Globus pallidus (tissue), 1 donor: ENCODE data around the gene UNC79.
"Not testable (repeated sequence)": the region's sequence is repeated elsewhere in the genome, so short reads cannot be mapped to it uniquely, and the experiment has no call there.

Source experiments
- DNase-seq: peaks from one replicate; pipeline ENCODE4 v3.0.0-alpha.2; 2015; ENCODE audit warnings: low spot score

The UNC79 gene

GRCh38 chr14:93493622-93494021 is 62.9 kb downstream of the UNC79 start:
- not testable (repeated sequence) for DNase-seq

DNA sequence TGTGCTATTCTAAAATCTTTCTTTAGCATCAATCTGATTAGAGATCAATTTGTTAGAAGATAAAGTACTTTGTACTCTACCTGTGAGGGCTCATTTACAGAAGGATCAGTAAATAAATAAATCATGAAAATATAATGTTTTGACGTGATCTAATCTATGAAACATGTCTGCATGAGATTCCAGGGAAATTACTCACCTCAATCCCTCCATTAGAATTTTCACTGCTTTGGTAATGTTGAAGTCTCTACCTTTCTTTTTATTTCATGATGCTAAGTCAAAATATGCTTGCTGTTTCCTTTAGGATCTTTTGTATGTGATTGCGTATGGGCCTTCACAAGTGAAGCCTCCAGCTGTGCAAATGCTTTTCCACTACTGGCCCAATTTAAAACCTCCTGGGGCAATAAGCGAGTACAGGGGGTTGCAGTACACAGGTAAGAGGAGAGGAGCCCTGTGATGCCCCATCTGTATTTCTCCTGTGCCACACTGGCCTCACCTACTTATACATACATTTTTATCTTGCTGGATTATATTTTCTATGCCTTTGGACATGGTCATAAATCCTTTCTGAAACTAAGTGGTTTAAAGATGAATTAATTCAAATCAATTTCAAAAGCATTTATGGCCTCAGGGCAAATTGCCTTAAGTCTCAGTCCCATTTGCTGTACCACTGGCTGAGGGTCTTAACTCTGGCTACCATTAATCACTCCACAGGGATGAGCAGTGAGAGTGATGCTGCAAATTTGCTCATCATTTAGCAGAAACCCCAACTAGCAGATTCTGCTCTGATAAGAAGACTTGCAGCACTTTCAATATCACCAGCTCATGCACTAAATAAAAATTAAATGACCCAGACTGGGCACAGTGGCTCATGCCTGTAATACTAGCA is 66.4 kb downstream of the UNC79 start:
- DNase-seq: no peak

GRCh38 chr14:93510056-93510455 is 79.3 kb downstream of the UNC79 start:
- no peak for DNase-seq

- DNase-seq: no peak
Measured at GRCh38 chr14:93511001-93511400, 80.3 kb downstream of the UNC79 start.

GRCh38 chr14:93520053-93520607 is 89.4 kb downstream of the UNC79 start:
- DNase-seq: no peak

DNA sequence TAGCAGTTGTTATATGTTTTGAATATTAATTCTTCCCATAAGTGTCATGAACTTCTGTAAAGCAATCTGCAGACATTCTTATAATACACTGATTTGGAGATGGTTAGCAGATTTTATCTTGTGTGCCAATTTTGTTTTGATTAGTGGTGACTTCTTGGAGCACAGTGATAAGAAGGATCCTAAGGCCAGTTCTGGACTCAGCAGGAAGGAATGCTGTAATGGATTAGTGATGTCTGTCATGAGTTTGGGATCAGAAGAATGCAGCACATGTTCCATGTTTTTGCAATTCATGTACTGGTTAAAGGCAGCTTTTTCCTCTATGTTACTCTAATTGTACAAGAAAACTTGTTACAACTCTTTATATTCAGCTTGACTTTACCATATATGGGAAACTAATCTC is 91.5 kb downstream of the UNC79 start:
- DNase-seq: no peak

GRCh38 chr14:93525216-93525615 is 94.5 kb downstream of the UNC79 start:
- not testable (repeated sequence) for DNase-seq

DNA sequence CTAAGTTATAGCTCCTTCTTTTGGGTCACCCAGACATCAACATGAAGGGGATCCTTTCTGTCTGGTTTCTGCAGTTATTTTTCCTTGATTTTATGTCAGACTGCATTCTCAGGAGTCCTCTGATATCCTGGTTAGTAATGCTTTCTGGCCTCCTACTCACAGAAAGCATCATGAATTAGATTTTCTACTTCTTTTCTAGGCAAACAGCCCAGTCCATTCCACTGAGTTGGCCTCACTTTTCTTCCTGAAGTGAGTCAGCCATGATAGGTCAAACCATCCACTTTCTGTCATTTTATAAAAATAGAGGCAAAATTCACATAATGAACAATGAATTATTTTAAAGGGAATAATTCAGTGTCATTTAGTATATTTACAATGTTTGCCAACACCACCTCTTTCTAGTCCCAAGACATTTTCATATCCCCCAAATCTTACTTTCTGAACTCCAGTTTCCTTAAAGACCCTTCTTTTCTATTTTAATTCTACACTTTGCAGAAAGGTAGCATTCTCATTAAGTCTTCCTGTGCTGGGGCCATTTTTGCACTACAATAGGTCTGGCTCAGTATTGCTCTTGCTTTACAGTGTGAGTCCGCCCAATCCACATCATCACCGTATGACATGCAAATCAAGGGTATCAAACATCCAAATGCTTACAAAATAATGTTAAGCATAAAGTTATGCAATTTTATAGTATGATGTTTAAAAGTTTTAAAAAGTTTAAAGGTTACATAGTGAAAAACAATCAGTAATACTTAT is 95.1 kb downstream of the UNC79 start:
- DNase-seq: no peak

- DNase-seq: peak; percentile 23
Measured at GRCh38 chr14:93527203-93527607, 96.5 kb downstream of the UNC79 start.

DNA sequence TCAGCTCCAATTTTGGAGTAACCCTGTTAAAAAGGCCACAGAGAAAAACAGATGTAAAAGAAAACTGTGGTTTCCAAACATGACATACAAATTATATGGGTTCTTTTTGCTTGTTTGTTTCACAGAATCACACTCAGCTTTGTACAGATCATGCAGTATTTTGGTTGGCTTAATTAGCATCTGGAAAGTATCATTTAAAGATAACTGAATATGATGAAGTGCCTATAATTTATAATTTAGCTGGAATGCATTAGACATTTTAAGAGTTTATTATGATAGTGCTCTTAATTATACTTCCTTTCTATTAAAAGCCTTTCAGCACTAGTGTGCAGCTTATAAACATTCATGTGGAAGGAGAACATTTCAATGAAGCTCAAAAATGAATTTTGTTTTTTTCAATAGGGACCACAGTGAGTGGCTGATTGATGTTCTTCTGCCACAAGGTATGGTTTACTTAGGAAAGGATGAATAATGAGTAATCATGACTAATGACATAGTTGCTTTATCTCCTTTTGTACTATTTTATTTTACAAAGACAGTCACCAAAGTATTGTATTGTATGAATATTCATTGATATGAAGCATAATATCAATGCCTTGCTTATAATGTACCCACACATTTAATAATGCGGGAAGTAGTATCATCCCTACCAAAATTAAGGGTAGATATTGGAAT is 98.3 kb downstream of the UNC79 start:
- no peak for DNase-seq

DNA sequence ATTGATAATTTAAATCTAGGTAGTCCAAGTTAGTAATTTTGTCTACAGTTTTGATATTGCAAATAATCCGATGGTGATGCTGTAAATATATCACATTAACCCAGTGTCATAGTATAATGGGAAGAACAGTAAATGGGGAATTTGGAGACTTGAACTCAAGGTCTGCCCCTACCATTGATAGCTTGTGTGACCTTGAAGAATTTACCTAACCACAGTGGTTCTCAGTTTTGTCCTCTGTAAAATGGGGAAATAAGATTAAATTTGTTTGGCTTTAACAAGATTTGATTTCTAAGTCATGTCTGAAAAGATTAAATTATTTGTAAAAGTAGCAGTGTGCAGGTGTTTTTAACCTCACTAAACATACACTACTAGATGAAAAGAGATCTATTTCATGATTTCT is 100.9 kb downstream of the UNC79 start:
- no peak for DNase-seq

DNA sequence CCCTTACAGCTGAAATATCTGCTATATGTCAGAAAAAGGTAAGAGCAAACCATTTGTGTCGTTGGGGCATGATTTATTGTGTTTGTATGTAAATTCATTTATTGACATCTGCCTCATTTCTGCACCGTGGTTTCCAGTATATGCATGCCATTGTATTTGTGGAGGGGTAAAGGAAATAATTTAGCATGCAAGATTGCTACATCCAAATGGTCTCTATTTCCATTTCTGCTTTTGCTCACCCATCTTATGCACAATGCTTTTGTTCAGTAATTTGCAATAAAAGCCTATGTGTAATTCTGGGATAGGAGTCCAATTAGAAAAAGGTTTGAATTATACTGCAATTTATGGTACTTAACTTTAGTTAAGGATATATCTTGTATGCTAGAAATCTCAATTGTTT is 101.8 kb downstream of the UNC79 start:
- no peak for DNase-seq

DNA sequence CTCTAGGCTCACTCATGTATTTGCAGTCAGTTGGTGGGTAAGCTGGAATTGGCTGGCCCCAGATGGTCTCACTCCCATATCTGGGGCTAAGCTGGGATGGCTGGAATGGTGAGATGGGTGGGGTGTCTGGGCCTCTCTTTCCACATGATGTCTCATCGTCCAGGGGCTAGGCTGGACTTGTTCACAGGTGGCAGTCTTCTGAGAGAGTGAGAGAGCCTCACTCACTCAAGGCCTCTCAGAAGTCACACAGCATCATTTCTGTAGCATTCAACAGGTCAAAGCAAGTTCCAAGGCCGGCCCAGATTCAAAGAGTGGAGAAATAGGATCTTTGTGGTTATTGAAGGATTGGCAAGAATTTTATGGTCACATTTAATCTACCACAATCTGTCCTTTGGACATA is 102.7 kb downstream of the UNC79 start:
- no peak for DNase-seq

DNA sequence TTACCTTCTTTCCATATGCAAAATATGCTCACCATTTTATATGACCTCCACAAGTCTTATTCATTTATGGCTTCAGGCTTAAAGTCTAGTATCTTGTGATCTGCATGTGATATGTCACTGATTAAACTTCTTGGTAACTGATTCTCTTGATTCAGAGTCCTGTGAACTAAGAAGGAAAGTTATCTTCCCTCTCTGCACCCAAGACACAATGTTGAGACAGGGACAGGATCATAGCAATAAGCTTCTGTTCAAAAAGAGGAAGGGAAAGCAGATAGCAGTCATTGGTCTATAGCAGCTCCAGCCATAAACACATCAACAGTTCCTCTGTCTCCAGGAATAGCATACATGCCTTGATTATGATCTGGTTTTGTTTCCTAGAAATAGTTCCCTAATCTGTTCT is 103.1 kb downstream of the UNC79 start:
- peak; percentile 73 for DNase-seq

- peak; percentile 22 for DNase-seq
Measured at GRCh38 chr14:93535537-93535936, 104.8 kb downstream of the UNC79 start.

- DNase-seq: peak; percentile 28
Measured at GRCh38 chr14:93536945-93537344, 106.2 kb downstream of the UNC79 start.

- no peak for DNase-seq
Measured at GRCh38 chr14:93537951-93538350, 107.2 kb downstream of the UNC79 start.

DNA sequence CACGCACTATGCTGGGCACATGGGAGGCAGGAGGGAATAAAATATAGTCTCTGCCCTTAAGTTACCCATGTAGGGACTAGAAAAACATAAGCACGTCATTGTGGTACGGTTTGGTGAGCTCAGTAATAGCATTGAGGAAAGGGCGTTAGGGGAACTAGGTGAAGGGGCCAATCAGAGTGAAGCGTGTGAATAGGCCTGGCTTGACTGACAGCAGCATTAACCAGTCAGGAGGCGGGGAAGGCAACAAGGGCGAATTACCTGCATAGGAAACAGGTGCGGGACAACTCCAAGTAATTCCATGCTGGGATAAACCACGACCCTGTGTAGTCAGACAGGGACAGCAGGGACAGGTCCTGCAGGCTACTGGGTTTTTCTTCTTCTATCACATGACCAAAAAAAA is 107.7 kb downstream of the UNC79 start:
- DNase-seq: no peak

DNA sequence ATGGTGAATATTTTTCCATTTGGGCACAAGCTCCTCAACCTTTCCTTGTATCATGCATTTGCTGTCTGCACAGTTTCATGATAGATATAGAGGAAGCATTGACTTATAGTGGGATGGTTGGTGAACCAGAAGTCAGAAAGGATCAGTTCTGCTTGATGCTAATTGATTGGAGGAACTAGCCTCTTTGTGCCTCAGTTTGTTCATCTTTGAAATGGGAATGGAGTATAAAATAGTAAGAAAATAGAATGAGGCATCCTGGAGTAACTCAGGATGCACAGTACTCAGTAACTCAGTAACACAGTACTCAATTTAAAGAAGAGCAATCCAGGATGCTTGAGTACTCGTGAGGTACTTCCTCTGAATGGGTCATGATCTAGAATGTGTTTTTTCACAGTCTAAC is 109.5 kb downstream of the UNC79 start:
- no peak for DNase-seq

- DNase-seq: peak; percentile 34
Measured at GRCh38 chr14:93543766-93544165, 113.0 kb downstream of the UNC79 start.

- no peak for DNase-seq
Measured at GRCh38 chr14:93544212-93544611, 113.5 kb downstream of the UNC79 start.

- no peak for DNase-seq
Measured at GRCh38 chr14:93546642-93547041, 115.9 kb downstream of the UNC79 start.
